Smooth muscle cell (in vitro differentiated cells): ENCODE measurements around the gene RIC8A. TPM values are rescaled to one million over a fixed set of nuclear protein-coding genes. Genes with fewer than 3 reads are reported as not detected.

Experiments used
- DNase-seq: peaks from one replicate; lab custom pipeline; 2025; ENCODE audit not compliant: unreplicated experiment; lab: John Stamatoyannopoulos, UW
- H2AFZ ChIP-seq: fragments of 200-600 bp; sonication (generic); 2 replicates; pipeline ENCODE4 v1.6.0; 2016; ENCODE audit warnings: antibody characterized with exemption, low read depth, mild to moderate bottlenecking
- H3F3A ChIP-seq: fragments of 200-600 bp; sonication (generic); 2 replicates; pipeline ENCODE4 v1.6.0; 2017; ENCODE audit warnings: antibody characterized with exemption, low read depth
- H3K27ac ChIP-seq: fragments of 200-600 bp; sonication (generic); 2 replicates; pipeline ENCODE4 v1.5.1; 2016; ENCODE audit warnings: low read depth, mild to moderate bottlenecking
- H3K27me3 ChIP-seq: fragments of 200-600 bp; sonication (generic); 2 replicates; pipeline ENCODE4 v1.6.1; 2016; ENCODE audit warnings: low read depth, mild to moderate bottlenecking
- H3K36me3 ChIP-seq: fragments of 200-600 bp; sonication (generic); 2 replicates; pipeline ENCODE4 v1.5.1; 2016; ENCODE audit warnings: low read depth
- H3K4me1 ChIP-seq: fragments of 200-600 bp; sonication (generic); 2 replicates; pipeline ENCODE4 v1.5.1; 2016; ENCODE audit warnings: low read depth
- H3K4me2 ChIP-seq: fragments of 200-600 bp; sonication (generic); 2 replicates; pipeline ENCODE4 v1.6.0; 2016; ENCODE audit warnings: mild to moderate bottlenecking
- H3K4me3 ChIP-seq: fragments of 200-600 bp; sonication (generic); 2 replicates; pipeline ENCODE4 v1.5.1; 2016; ENCODE audit warnings: mild to moderate bottlenecking
- H3K79me2 ChIP-seq: fragments of 200-600 bp; sonication (generic); 2 replicates; pipeline ENCODE4 v1.6.0; 2016; ENCODE audit warnings: low read depth, mild to moderate bottlenecking
- H3K9ac ChIP-seq: fragments of 200-600 bp; sonication (generic); 2 replicates; pipeline ENCODE4 v1.6.0; 2016; ENCODE audit warnings: low read depth
- H3K9me3 ChIP-seq: fragments of 200-600 bp; sonication (generic); replicated peaks from 2 replicates; pipeline ENCODE4 v1.5.1; 2016; ENCODE audit warnings: low read depth
- H4K20me1 ChIP-seq: fragments of 200-600 bp; sonication (generic); 2 replicates; pipeline ENCODE4 v1.6.0; 2016; ENCODE audit warnings: low read depth
- CTCF ChIP-seq: fragments of 200-600 bp; sonication (generic); IDR thresholded peaks from 2 replicates; pipeline ENCODE4 v1.5.1; 2017; ENCODE audit warnings: borderline replicate concordance, mild to moderate bottlenecking, antibody characterized with exemption; ENCODE audit not compliant: insufficient read depth, poor library complexity, severe bottlenecking
- WGBS: methylation state at CpG from one replicate; pipeline ENCODE4 v1.1.7; 2016; ENCODE audit warnings: low lambda C conversion rate; 5-methylcytosine and 5-hydroxymethylcytosine counted together
- polyA plus RNA-seq: library from polyadenylated mRNA; unstranded; fragments of >200 nt; fragmentation: Nextera tagmentation; extraction: Ambion mirVana; gene quantifications from 2 replicates; pipeline ENCODE4 v1.2.1, GENCODE V29; 2016
- total RNA-seq: library from RNA; depleted of rRNA; stranded (reverse); fragments of >200 nt; gene quantifications from 2 replicates; pipeline ENCODE4 v1.2.3, GENCODE V29; 2014

Gene RIC8A
- total and polyA plus RNA-seq, 2 experiments from 2014 or later = 71.2 to 120 TPM

GRCh38 chr11:207863-208180, 314 bp downstream of the RIC8A start:
- no peak for DNase-seq
- H3K4me3 ChIP-seq = peak overlapping the region; percentile 94
- peak overlapping the region; percentile 95 for H3K9ac ChIP-seq
- no peaks in the 10 kb centered on the region for H3K36me3 ChIP-seq
- 2% methylated on average over 27 of the region's 27 CpGs for WGBS
- TF ChIP-seq CTCF = no peak
- no peak overlapping the region for H2AFZ ChIP-seq
- H4K20me1 ChIP-seq = peaks cover 76% of the 10 kb centered on the region
- peak overlapping the region; percentile 99 for H3K27ac ChIP-seq
- no peaks in the 10 kb centered on the region for H3K9me3 ChIP-seq
- H3F3A ChIP-seq = peaks cover 16% of the 10 kb centered on the region
- H3K27me3 ChIP-seq = no peaks in the 10 kb centered on the region
- peak overlapping the region; percentile 96 for H3K4me2 ChIP-seq
- H3K79me2 ChIP-seq = peaks cover 76% of the 10 kb centered on the region
- H3K4me1 ChIP-seq = peaks cover 17% of the 10 kb centered on the region

- Histone ChIP-seq H3K9ac (peak overlapping the region; percentile 95), H3K27me3 (no peaks in the 10 kb centered on the region), H3K79me2 (peaks cover 71% of the 10 kb centered on the region), H3K4me1 (peaks cover 17% of the 10 kb centered on the region), H3K9me3 (no peaks in the 10 kb centered on the region), H2AFZ (no peak overlapping the region), H3K36me3 (no peaks in the 10 kb centered on the region), H3K4me3 (peak overlapping the region; percentile 94), H3K4me2 (peak overlapping the region; percentile 96), H3K27ac (peak overlapping the region; percentile 99), H3F3A (peaks cover 19% of the 10 kb centered on the region), H4K20me1 (peaks cover 76% of the 10 kb centered on the region)
- WGBS = under 1% methylated on average over 43 of the region's 57 CpGs
- TF ChIP-seq CTCF = no peak
- peak; percentile 45 for DNase-seq
Measured at GRCh38 chr11:208181-208916, 841 bp downstream of the RIC8A start.

- peaks cover 17% of the 10 kb centered on the region for H3K4me1 ChIP-seq
- TF ChIP-seq CTCF = no peak
- H3K27me3 ChIP-seq = no peaks in the 10 kb centered on the region
- H3K79me2 ChIP-seq = peaks cover 67% of the 10 kb centered on the region
- no peaks in the 10 kb centered on the region for H3K9me3 ChIP-seq
- peak overlapping the region; percentile 94 for H3K4me3 ChIP-seq
- H4K20me1 ChIP-seq = peaks cover 72% of the 10 kb centered on the region
- H3K9ac ChIP-seq = peak overlapping the region; percentile 95
- 2% methylated on average over 21 of the region's 26 CpGs for WGBS
- peak overlapping the region; percentile 96 for H3K4me2 ChIP-seq
- peaks cover 21% of the 10 kb centered on the region for H3F3A ChIP-seq
- H3K27ac ChIP-seq = peak overlapping the region; percentile 99
- DNase-seq = no peak
- no peak overlapping the region for H2AFZ ChIP-seq
- no peaks in the 10 kb centered on the region for H3K36me3 ChIP-seq
Measured at GRCh38 chr11:208917-209260, 1.4 kb downstream of the RIC8A start.
